ENCODE measurements around the gene C1orf35. TPM values are rescaled to one million over a fixed set of nuclear protein-coding genes. Genes with fewer than 3 reads are reported as not detected.

The C1orf35 gene
- total and polyA plus RNA-seq, 2 of the 4 experiments (the other 2 are of a cell fraction), result 4.3 to 13.0 TPM

DNA sequence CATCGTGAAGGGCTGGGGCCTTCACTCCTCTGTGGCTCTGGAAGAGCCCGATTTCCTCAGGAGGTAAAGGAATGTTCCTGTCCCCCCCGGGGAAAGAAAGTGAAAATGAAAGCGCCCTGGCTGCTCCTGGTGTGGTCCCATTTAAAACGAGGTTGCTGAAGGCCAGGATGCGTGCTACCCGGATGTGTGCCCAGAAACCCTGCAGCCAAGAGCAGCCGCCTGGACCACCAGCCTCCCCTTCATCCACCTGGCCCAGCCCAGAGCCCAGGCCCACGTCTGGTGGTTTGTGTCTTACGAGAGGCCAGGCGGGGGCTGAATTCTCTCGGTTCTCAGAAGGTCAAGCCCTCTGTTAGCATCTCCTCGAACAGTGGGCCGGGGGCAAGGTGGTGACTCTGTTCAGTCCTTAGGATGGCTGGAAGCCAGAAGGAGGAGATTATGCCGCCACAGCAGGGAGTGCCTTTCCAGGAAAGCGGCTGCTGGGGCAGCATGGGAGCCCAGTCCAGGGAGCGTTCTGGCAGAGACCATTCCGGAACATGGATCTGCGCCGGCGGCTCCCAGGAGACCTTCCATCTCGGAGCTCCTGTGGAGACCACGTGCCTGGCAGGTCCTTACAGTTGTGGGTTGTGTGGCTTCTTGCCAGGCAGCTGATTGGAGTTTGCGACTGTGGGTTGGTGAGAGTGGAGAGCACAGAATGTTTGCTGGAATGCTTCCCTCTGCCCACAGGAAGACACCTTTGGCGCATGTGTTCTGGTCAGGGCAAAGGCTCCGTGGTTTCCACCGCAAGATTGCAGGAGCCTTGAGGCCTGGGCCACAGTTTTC lies 38.3 kb upstream of the C1orf35 start:
- in situ Hi-C loops (cut with MboI; ENCODE audit: low sequenced_read_pairs) (no loop called here), intact Hi-C loops (cut with micrococcal nuclease) (loop anchor here (5.0 kb wide), 1 partner anchor 39 kb away; the partner anchor contains the start of gene C1orf35), dilution Hi-C loops (cut with HindIII; ENCODE audit: low sequenced_read_pairs, unreplicated experiment) (no loop called here)
- BruUV-seq (replicated peaks), result TSS peak; percentile 53
- DNase-seq (peak; percentile 33), ATAC-seq (ENCODE audit: low read depth) (no peak)
- ChIA-PET CTCF (no interaction called here), POLR2A (ENCODE audit: unreplicated experiment) (no interaction called here)
- peak overlapping the region; percentile 93 for H3K23ac ChIP-seq (ENCODE audit: low read depth, low read length)
- peak overlapping the region; percentile 53; the same call in 1 of the 2 replicates for H3K56ac ChIP-seq (ENCODE audit: extremely low read depth, insufficient read depth, low read length)
- H4K8ac ChIP-seq (ENCODE audit: low read depth in 2 of 2, low read length in 2 of 2), result peak overlapping the region; percentile 28 to 77; a peak in 2 of 4 replicates
- H3K9me3 ChIP-seq (ENCODE audit: control insufficient read depth, insufficient read depth, low read length), result no peaks in the 10 kb centered on the region
- peak overlapping the region; percentile 93 for H3K4me2 ChIP-seq (ENCODE audit: low read depth, low read length)
- WGBS, 2 experiments (ENCODE audit: extremely low coverage in 2 of 2, insufficient read length in 1 of 2), result 79% methylated on average over 7 of the region's 27 CpGs; no CpG with 5 or more reads in 1 of the 2 experiments
- H2BK5ac ChIP-seq (ENCODE audit: low read depth, low read length, poor library complexity, severe bottlenecking), result peak overlapping the region; percentile 79
- H3K9me1 ChIP-seq (ENCODE audit: insufficient read depth, low read length), result peaks cover 24% of the 10 kb centered on the region
- peaks cover 8% of the 10 kb centered on the region for H3K36me3 ChIP-seq (ENCODE audit: control insufficient read depth, insufficient read depth, low read length)
- H3K27ac ChIP-seq (ENCODE audit: insufficient read depth, low read length), result peak overlapping the region; percentile 87
- H2AFZ ChIP-seq (replicated peaks; ENCODE audit: low read length, poor library complexity), result peak overlapping the region; percentile 93
- no peak overlapping the region; the same call in none of the 2 replicates for H4K5ac ChIP-seq (ENCODE audit: low read depth, low read length)
- peaks cover 3% of the 10 kb centered on the region for H3K27me3 ChIP-seq (ENCODE audit: control insufficient read depth, insufficient read depth, low read length)
- peaks cover 0 to 49% of the 10 kb centered on the region in 2 experiments; a peak in 2 of 4 replicates for H3K79me1 ChIP-seq (ENCODE audit: low read depth in 1 of 2, low read length in 2 of 2)
- H3K4ac ChIP-seq (ENCODE audit: low read depth, low read length), result peak overlapping the region; percentile 91
- H2AK9ac ChIP-seq (replicated peaks; ENCODE audit: low read depth, low read length, poor library complexity), result peak overlapping the region; percentile 97
- H3K4me1 ChIP-seq (ENCODE audit: control insufficient read depth, insufficient read depth, low read length), result peaks cover 19% of the 10 kb centered on the region
- no peak overlapping the region for H2BK120ac ChIP-seq (ENCODE audit: low read depth, low read length)
- peak overlapping the region; percentile 52 for H4K91ac ChIP-seq (ENCODE audit: insufficient read depth, low read depth, low read length)
- H3K9ac ChIP-seq (ENCODE audit: low read depth, low read length), result peak overlapping the region; percentile 91
- H2BK20ac ChIP-seq (ENCODE audit: low read depth, low read length), result no peak overlapping the region
- peak overlapping the region; percentile 94 for H3K14ac ChIP-seq (replicated peaks; ENCODE audit: low read depth, low read length)
- H3K18ac ChIP-seq (ENCODE audit: low read depth, low read length), result no peak overlapping the region
- H3K4me3 ChIP-seq (ENCODE audit: insufficient read depth, low read depth, low read length), result peak overlapping the region; percentile 84
- H4K20me1 ChIP-seq (ENCODE audit: insufficient read depth, low read length), result peaks cover 59% of the 10 kb centered on the region
- TF ChIP-seq BHLHE40 (IDR thresholded peaks at IDR 0.05; ENCODE audit: low read depth, low read length) (no peak), CHD1 (IDR thresholded peaks at IDR 0.05; ENCODE audit: low read depth, low read length) (no peak)
- no peak overlapping the region for H2BK15ac ChIP-seq (ENCODE audit: low read depth, low read length)
- peak overlapping the region; percentile 74 for H2AK5ac ChIP-seq (ENCODE audit: low read depth, low read length)

Data from IMR-90 (cell line).